Measurements from ENCODE around the gene HORMAD2.

The HORMAD2 gene

DNA sequence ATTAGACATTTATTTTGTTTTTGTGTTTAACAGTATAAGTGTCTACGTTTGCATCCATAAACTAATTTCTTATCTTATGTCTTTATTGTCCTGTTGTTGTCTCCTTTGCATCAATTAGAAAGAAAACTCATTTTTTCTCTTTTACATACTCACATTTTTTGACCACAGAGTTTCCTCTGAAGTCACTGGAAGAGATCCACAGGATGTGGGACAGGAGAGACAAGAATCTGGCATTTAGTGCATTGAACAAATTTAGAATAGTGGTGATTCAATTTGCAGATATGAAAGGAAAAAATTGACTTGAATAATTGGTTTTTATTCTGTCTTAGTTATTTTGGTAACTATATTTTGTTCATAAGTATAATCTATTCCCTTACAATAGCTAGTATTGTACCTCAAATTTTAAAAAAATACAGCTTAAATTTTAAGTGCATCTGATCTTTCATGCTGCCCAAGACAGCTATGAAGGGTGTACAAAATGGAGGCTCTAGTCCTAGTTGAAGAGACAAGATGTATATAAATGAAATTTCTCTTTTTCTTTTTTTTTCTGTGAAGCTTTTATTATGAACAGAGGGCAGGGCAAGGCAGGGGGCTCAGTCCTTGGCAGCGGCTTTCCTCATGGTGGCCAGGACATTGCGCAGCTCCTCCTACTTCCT, 24.4 kb downstream of the HORMAD2 start:
- DNase-seq (ENCODE audit: low read depth in 3 of 3, low spot score in 1 of 3) = no peak

DNA sequence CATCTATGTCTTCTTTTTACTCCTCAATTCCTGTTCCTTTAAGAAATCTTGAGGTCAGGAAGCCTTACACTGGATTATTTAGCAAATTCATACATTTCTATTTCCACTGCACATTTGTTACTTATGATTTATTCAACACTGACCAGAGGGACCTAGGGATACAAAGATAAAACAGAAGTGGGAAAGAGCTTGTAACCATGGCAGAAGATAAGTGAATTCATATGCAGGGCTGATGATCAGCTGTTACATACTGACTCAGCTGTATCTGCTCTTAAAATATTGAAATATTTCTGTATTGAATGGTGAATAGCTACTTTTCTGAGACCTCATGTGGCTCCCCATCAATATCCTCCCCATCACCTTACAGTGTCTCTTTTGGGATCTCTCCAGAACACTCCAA, 25.2 kb downstream of the HORMAD2 start:
- no peak for DNase-seq (ENCODE audit: low read depth in 3 of 3, low spot score in 1 of 3)

DNA sequence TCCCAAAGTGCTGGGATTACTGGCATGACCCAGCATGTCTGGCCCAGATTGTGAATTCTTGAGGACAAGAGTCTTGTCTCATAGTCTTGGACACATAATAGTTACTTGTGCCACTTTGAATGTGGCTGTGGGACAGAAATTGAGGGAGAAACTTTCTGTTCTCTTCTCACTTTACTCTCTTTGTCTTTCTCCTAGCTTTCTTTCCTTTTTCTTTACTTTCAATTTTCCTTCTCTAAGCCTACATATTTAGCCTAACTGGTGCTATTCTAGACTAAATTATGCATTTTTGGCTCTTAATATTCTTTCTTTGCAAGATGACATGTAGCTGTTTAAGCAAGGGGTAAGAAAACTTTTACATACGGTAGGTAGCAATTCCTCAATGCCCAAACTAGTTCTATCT, 33.2 kb downstream of the HORMAD2 start:
- no peak for DNase-seq (ENCODE audit: low read depth in 3 of 3, low spot score in 1 of 3)

DNA sequence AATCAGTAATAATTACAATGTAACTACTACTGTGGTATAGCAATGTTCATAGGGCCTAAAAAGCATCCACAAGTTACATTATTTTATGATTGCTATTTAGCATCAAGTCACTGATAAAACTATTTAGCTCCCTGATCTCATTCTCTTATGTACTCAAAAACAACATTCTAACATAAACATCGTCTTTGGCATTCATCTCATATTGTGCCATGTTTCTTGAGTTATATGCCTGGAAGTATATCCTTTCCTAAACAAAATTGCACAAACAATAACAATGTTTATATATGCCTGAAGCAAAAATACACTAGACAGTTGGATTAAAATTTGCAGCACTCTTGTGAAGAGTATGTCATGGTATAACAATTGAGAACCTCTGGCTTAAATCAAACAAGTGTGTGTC, 34.1 kb downstream of the HORMAD2 start:
- no peak for DNase-seq (ENCODE audit: low read depth in 3 of 3, low spot score in 1 of 3)

DNA sequence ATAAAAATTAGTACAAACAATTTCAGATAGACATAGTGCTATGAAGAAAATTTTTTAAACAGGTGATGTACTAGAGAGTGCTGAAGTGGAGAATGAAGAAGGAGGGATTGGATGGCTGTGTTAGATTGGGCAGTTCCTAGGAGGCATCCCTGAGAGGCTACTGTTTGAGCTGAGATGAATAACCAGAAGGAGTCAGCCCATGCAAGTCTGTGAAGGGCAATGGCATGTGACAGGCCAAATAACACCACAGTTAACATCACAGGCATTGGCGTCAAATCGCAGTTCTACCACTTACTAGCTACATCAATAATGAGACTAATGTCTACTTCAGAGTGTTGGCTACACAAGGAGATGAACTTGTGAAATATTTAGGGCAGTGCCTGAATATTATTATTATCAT, 35.4 kb downstream of the HORMAD2 start:
- no peak for DNase-seq (ENCODE audit: low read depth in 3 of 3, low spot score in 1 of 3)

DNA sequence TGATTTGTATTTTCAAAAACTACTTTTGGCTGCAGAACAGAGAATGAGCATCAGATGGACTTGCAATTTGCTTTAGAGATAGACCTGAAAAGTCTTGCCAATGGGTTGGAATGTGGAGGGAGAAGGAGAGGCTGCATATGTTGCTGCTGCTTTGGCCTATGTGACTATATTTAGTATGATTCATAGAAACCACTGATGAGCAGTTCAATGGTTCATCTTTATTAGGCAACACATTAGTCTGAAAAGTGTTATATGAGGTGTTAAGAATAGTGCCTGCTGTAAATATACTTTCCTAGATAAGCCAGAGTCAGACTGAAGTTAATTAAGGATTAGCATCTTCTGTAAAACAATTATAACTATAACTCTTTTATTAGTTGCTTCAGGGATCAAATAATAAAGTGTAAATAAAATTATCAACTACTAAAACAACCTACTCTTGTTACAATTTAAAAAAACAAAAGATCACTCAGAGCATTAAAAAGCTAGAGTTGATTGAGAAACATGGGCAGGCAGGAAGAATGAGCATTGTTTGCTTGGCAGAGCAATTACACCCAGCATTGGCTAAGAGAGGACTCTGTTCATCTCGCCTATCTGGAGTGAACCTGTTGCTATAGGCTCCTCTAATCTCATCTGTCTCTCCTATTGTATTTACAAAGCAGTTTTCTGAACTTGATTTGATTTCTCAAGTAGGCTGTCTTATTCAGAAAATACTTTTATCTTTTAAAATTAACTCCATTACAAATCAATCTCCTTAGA, 36.3 kb downstream of the HORMAD2 start:
- DNase-seq (ENCODE audit: low read depth in 3 of 3, low spot score in 1 of 3) = no peak

DNA sequence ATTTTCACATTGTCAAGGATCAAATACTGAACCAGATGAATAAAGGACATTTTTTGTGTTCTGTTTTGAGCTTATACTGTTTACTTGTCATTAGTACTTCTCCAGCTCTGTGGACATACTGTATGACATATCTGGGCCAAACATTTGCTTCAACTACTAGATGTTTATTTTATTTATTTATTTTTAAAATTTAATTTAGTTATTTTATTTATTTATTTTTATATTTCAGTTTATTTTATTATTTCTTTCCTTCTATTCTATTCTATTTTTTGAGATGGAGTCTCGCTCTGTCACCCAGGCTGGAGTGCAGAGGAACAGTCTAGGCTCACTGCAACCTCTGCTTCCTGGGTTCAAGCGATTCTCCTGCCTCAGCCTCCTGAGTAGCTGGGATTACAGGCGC, 37.0 kb downstream of the HORMAD2 start:
- DNase-seq (ENCODE audit: low read depth in 3 of 3, low spot score in 1 of 3) = no peak

DNA sequence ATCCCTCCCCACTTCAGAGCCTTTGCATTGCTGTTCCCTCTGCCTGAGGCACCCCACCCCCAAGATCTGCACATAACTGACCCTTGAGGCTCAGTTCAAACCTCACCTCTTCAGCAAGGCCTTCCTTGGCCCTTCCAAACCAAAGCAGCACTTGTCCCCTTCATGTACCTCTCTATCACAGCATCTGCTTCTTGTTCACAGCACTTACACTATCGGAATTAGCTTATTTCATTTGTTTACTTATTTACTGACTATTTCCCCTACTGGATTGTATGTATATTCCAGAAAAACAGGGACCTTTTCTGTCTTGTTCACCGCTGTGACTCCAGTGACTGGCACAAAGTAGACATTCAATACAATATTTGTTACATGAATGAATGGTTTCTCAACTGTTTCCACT, 38.0 kb downstream of the HORMAD2 start:
- no peak for DNase-seq (ENCODE audit: low read depth in 3 of 3, low spot score in 1 of 3)

DNA sequence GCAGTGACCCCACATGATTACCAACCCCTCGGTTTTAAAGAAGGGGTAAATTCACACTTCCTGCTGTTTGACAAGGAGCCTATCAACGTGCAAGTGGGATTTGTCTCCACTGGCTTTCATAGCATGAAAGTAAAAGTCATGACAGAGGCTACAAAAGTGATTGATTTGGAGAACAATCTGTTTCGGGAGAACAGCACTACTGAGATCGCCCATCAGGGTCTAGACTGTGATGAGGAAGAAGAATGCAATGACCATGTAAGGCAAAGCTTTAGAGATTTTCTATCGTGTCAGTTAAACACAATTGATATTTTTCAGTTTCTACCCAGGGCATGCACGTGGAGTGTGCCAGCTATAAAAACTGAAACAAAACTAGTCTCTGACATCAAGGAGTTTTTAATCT, 41.7 kb downstream of the HORMAD2 start:
- no peak for DNase-seq (ENCODE audit: low read depth in 3 of 3, low spot score in 1 of 3)

DNA sequence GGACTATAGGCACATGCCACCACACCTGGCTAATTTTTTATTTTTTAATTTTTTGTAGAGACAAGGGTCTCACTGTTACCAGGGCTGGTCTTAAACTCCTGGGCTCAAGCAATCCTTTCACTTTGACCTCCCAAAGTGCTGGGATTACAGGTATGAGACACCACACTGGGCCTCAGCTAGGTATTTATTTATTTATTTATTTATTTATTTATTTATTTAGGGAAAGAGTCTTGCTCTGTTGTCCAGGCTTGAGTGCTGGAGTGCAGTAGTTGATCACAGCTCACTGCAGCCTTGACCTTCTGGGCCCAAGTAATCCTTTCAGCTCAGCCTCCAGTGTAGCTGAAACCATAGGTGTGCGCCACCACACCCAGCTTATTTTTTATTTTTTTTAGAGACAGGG, 43.2 kb downstream of the HORMAD2 start:
- no peak for DNase-seq (ENCODE audit: low read depth in 3 of 3, low spot score in 1 of 3)

DNA sequence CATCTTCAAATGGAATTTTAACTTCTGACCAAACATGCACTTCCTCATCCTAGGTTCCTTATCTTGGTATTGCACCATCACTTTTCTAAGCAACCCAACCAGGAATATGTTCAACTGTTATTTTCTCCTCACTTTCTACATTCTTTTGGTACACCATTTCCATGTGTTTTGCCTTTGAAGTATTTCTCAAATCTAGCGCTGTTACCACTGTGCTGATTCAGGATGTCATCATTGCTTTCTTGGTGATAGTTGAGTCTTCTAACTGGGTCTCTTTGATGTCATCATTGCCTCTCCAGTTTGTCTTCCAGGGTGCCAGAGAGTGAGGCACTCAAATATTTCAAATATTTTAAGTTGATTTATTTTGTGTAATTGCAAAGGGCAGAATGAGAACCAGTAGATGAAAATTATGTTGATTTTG, 47.5 kb downstream of the HORMAD2 start:
- DNase-seq (ENCODE audit: low read depth in 3 of 3, low spot score in 1 of 3) = no peak

DNA sequence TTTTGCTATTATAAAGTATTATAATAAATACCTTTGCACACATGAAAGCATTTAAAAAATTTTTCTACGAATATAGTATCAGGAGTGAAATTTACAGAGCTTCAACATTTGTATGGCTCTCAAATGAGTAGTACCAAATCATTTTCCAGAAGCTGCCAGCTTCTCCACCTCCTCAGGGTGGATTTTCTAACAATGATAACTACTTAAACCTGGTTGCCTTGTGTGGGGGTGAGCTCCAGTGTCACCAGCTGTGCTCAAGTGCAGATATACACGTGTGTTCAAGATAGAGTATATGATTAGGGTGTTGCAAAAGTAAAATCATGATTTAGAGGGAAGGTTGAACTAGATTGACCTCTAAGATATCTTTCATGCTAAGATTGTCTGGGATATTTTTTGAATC, 48.2 kb downstream of the HORMAD2 start:
- DNase-seq (ENCODE audit: low read depth in 3 of 3, low spot score in 1 of 3) = no peak

DNA sequence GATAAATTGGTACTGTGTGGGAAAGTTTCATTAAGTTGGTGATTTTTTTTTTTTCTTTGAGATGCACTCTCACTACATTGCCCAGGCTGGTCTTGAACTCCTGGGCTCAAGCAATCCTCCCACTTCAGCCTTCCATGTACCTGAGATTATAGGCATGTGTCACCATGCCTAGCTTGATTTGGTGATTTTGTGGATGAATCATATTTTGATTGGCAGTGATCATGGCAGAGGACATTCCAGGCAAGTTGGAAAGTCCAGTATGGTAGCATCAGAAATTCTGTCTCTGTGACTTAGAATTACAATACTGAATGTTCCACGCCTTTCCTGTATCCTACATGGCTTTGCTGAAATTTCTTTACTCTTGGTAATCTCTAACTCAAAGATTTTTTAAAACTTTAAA, 49.4 kb downstream of the HORMAD2 start:
- DNase-seq (ENCODE audit: low read depth in 3 of 3, low spot score in 1 of 3) = no peak

DNA sequence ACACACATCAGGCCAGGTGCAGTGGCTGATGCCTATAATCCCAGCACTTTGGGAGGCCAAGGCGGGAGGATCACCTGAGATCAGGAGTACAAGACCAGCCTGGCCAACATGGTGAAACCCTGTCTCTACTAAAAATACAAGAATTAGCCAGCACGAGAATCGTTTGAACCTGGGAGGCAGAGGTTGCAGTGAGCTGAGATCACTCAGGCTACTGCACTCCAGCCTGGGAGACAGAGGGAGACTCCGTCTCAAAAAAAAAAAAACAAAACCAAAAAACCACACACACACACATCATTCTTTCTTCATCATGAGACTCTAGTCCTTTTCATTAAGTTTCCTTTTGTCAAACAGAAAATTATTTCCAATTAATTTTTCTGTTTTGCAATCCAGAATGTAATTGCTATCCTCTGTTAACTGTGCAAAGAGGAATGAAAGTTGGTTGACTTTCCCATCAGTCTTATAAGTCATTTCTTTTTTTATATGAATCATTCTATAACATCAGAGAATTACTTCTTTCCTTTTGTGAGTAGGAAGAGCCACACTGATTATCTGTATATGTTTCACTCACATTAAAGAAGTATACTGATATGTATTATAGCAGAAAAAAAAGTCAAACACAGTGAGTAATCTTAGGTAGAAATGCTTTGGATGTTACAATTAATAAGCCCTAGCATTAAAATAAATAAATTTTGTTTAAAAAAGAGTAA, 52.2 kb downstream of the HORMAD2 start:
- DNase-seq (ENCODE audit: low read depth in 3 of 3, low spot score in 1 of 3) = no peak

DNA sequence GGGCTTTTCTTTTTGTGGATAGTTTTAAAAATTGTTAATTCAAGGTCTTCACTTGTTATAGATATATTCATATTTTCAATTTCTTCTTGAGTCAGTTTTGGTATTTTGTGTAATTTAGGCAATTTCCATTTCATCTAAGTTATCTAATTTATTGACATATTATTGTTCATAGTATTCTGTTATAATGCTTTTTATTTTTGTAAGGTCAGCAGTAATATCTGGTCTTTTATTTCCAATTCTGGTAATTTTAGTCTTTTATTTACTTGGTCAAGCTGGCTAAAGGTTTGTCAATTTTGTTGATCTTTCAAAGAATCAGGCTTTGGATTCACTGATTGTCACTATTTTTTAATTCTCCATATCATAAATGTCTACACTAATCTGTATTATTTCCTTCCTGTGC, 60.1 kb downstream of the HORMAD2 start:
- no peak for DNase-seq (ENCODE audit: low read depth in 3 of 3, low spot score in 1 of 3)

DNA sequence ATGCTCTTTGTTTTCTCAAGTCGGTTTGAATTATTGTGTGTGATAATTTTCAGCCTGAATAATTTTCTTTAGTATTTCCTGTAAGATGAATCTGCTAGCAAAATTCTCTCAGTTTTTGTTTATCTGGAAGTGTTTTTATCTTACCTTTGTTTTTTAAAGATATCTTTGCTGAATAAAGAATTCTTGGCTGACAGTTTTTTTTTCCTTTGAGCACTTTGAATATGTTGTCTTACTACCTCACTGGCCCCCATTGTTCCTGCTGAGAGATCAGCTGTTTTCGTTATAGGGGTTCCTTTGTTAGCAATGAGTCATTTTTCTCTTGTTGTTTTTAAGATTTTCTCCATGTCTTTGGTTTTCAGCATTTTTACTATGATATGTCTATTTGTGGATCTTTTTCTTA, 63.0 kb downstream of the HORMAD2 start:
- no peak for DNase-seq (ENCODE audit: low read depth in 3 of 3, low spot score in 1 of 3)

DNA sequence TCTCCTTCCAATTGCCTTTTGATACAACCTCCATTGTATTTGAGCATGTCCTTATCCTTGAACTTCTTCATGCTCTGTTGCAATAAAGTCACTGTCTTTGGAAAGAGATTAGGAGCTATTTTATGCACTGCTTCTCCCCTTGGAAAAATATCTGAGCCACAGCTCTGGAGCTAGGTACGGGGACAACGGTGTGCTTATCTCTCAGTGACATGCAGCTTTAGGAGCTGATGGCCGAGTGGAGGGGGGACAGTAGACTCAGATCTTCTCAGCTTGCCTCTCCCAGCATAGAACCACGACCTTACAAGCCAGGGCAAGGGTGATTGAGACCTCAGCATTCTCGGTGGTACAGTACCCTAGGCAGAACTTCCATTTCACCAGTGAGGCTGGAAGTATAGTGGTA, 64.1 kb downstream of the HORMAD2 start:
- DNase-seq (ENCODE audit: low read depth in 3 of 3, low spot score in 1 of 3) = no peak

DNA sequence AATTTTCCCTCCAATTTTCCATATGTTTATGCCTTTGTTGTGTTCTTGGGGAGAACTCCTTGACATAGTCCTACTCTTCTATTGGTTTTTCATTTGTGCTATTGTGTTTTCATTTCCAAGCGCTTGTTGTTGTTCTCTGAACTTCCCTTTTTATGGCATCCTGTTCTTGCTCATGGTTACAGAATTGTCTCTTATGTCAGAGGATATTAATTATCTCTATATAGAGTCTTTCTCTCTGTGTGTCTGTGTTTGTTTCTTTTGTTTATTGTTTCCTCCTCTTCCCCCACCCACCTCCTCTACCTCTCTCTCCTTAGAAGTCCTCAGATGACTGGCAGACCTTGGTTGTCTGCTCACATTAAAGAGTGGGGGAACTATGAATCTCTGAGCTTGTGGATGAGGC, 69.9 kb downstream of the HORMAD2 start:
- no peak for DNase-seq (ENCODE audit: low read depth in 3 of 3, low spot score in 1 of 3)

DNA sequence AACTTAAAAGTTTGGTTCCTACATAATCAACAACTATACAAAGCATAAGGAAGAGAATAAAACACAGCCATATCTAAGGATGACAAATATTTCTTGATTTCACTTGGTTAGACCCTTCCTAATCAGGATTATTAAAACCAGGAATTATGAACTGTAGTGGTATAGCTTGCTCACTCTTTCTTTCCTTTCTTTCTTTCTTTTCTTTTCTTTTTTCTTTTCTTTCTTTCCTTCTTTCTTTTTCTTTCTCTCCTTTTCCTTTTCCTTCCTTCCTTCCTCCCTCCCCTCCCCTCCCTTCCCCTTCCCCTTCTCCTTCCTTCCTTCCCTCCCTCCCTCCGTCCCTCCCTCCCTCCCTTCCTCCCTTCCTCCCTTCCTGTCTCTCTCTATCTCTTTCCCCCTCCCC, 78.0 kb downstream of the HORMAD2 start:
- no peak for DNase-seq (ENCODE audit: low read depth in 3 of 3, low spot score in 1 of 3)

DNA sequence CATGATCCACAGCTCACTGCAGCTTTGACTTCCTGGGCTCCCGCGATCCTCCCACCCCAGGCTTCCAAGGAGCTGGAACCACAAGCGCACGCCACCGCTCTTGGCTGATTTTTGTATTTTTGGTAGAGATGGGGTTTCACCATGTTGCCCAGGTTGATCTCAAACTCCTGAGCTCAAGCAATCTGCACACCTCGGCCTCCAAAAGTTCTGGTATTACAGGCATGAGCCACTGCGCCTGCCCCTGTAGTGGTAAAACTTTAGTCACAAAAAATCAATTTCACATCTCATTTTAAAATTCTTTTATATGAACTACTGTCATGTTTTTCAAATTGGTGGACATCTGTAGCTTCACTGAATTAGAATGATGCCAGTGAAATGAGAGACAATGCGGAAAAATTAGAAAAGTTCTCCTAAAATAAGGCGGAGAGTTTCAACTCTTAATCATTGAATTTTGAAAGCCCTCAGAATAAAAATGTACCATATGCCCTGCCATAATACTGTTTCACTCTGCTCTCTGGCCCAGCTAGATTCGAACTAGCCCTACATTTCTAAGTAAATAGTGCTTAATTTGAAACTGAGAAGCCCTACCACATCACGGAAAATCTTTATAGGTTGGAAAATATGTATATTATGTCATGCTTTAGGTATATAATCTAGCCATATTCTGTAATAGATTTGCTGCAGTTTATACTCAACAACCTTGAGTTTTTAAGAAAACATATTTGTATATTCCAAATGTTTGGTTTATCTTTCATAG, 78.7 kb downstream of the HORMAD2 start:
- no peak for DNase-seq (ENCODE audit: low read depth in 3 of 3, low spot score in 1 of 3)

DNA sequence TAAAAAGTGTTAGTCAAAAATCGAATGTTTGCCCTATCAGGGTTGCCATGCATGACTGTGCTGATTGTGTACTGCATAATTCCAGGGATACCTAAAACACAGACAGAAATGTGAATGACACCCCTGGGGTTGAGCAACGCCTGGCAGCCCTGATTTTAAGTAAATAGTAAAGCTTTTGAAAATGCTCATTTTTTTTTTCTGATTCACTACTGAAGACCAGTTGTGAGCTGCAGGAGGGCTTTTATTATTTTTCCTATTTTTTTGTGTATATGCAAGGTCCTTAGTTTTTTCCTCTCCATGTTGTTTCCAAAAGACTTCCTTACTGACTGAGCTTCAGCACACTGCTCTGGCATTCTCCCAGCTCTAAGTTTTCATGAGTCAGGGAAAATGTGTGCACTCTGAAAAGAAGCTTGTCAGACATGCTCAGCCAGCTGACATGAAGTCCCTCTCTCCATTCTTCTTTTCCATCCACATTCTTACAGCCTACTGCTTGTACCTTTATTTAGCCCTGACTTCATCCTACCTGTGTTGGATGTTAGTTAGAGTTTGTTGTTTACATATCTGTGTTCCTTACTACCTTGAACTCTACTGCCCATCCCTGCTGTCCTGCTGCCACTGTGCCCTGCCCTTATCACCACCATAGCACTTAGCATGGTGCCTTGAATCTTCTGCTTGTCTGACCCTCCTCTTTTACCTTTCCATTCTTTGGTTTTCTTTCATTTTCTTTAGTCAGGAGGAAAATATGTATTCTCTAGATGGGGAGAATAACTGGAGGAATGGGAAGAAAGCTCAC, 79.5 kb downstream of the HORMAD2 start:
- DNase-seq (ENCODE audit: low read depth in 3 of 3, low spot score in 1 of 3) = no peak
